ENCODE results near the gene MFF. TPM values are rescaled to one million over a fixed set of nuclear protein-coding genes. Genes with fewer than 3 reads are reported as not detected.

MFF gene
- total and polyA plus RNA-seq, 2 of the 8 experiments (the other 6 are each of a cell fraction or from before 2014, with no cell fraction given) = 36.2 to 86.8 TPM

DNA sequence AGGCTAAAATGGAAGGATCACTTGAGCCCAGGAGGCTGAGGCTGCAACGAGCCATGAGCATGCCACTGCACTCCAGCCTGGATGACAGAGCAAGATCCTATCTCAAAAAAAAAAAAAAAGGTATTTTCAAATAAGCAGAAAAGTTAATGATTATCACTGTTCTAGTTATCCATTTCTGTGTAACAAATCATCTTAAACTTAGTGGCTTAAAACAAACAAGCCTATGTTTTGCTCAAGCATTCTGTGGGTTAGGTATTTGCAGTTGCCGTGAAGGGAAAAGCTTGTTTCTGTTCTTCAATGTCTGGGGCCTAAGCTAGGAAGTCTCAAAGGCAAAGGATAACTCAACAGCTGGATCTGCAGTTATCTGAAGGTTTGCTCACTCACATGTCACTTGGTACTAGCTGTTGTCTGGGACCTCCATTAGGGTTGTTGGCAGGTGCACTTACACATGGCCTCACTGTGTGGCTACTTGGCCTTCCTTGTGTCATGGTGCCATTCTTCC, 14.1 kb downstream of the MFF start:
- CTCF ChIA-PET (ENCODE audit: partially characterized antibody) = interaction anchor here (0.7 to 0.8 kb wide), 2 partner anchors 44 to 102 kb away, joined by 3 to 4 read pairs; no protein-coding TSS in a partner anchor
- FAIRE-seq = no peak
- TF ChIP-seq CREB1 (IDR thresholded peaks at IDR 0.05) = no peak

More for the DNA sequence above, 14.1 kb downstream of the MFF start:
- Histone ChIP-seq H3K23me2 (ENCODE audit: low read depth, low read length) (no peaks in the 10 kb centered on the region), H3K14ac (ENCODE audit: insufficient read length) (no peak overlapping the region), H3K18ac (ENCODE audit: extremely low read depth, low read length) (no peak overlapping the region), H2BK20ac (ENCODE audit: low read length) (no peak overlapping the region), H2AFZ (ENCODE audit: low read length) (no peak overlapping the region), H2BK120ac (replicated peaks; ENCODE audit: low read depth, low read length) (no peak overlapping the region), H3K79me2 (ENCODE audit: control insufficient read depth in 1 of 2, insufficient read depth in 2 of 2, low read length in 2 of 2) (no peaks in the 10 kb centered on the region), H2AK5ac (ENCODE audit: low read depth, low read length) (no peak overlapping the region), H3K27ac (ENCODE audit: low read depth, low read length) (no peak overlapping the region), H3K79me1 (ENCODE audit: low read depth, low read length) (no peaks in the 10 kb centered on the region), H2BK5ac (ENCODE audit: low read depth, low read length) (no peak overlapping the region), H3K9me3 (ENCODE audit: insufficient read depth in 2 of 2, low read depth in 1 of 2, low read length in 1 of 2) (no peaks in the 10 kb centered on the region), H3K56ac (replicated peaks; ENCODE audit: insufficient read length, low read depth, low read length) (no peak overlapping the region), H4K20me1 (replicated peaks in 1 of 2; ENCODE audit: control insufficient read depth in 1 of 2, insufficient read depth in 2 of 2, low read length in 2 of 2) (peaks cover 0 to 3% of the 10 kb centered on the region in 2 experiments), H3K4me1 (replicated peaks in 1 of 4; ENCODE audit: control insufficient read depth in 3 of 4, insufficient read depth in 4 of 4, low read length in 3 of 4) (no peaks in the 10 kb centered on the region), H2BK15ac (ENCODE audit: low read length) (no peak overlapping the region), H3K23ac (ENCODE audit: insufficient read length) (no peak overlapping the region), H3K9ac (replicated peaks in 1 of 4; ENCODE audit: extremely low read depth in 1 of 4, low read depth in 3 of 4, low read length in 3 of 4) (no peak overlapping the region), H3K36me3 (ENCODE audit: control insufficient read depth in 2 of 4, insufficient read depth in 4 of 4, low read length in 3 of 4) (peaks cover 6 to 43% (median 8%) of the 10 kb centered on the region in 4 experiments; a peak in 6 of 8 replicates), H3K4me3 (ENCODE audit: extremely low read depth in 1 of 4, insufficient read depth in 2 of 4, low read depth in 3 of 4, low read length in 4 of 4) (no peak overlapping the region), H2BK12ac (ENCODE audit: low read depth, low read length) (no peak overlapping the region), H4K91ac (replicated peaks; ENCODE audit: insufficient read length, low read length) (no peak overlapping the region), H4K5ac (ENCODE audit: insufficient read length, low read depth, low read length) (no peak overlapping the region), H3K4ac (replicated peaks; ENCODE audit: insufficient read length, low read depth, low read length) (no peak overlapping the region), H3K4me2 (ENCODE audit: insufficient read depth in 1 of 2, low read depth in 2 of 2, low read length in 2 of 2) (no peak overlapping the region), H4K8ac (ENCODE audit: extremely low read depth, insufficient read depth, low read length) (no peak overlapping the region), H3K27me3 (replicated peaks in 1 of 4; ENCODE audit: control insufficient read depth in 3 of 4, extremely low read depth in 1 of 4, insufficient read depth in 3 of 4, low read length in 3 of 4) (no peaks in the 10 kb centered on the region)
- DNase-seq (ENCODE audit: low read depth in 1 of 2, low spot score in 2 of 2) = no peak
- POLR2A ChIA-PET (ENCODE audit: partially characterized antibody) = no interaction called here
- WGBS, 2 experiments (ENCODE audit: extremely low coverage in 1 of 2, insufficient coverage in 1 of 2, insufficient read length in 1 of 2, insufficient replicate concordance in 2 of 2, low coverage in 1 of 2, low lambda C conversion rate in 2 of 2, missing lambda C conversion rate in 1 of 2) = 97% methylated on average over 2 of the region's 2 CpGs; no CpG with 5 or more reads in 1 of the 2 experiments

Measured in H1 (cell line).